ENCODE data around the gene SH3RF3.
"Not testable (repeated sequence)": the region's sequence is repeated elsewhere in the genome, so short reads cannot be mapped to it uniquely, and the experiment has no call there.

Gene SH3RF3

DNA sequence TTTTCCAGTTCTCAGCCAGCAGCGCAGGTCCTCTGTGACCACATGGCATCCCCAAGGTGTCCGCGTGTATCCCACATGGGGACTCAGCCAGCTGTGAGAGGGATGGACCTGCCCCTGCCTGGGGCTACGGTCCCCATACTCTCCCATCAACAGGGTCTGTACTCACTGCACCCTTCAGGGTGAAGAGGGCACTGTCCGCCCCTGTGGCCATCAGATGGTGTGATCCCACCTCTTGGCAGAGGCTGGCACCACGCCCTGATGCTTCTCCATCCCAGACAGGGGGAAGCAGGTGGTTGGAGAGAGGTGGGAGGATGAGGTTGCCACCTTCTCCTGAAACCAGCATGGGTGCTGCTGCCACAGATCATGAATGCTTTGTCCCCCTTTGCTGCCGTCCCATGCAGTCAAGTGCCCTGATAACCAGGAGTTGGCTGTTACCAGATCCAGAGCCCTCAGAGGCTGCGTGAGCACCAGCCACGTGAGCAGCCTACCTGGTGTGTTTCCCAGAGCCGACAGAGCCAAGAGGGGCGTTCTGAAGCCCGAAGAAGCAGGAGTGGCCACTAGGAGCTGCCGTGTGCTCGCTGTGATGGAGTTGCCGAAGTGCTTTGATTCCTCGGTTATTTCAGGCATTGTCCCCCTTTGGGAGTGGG is 93.9 kb downstream of the SH3RF3 start:
- FAIRE-seq = no peak

DNA sequence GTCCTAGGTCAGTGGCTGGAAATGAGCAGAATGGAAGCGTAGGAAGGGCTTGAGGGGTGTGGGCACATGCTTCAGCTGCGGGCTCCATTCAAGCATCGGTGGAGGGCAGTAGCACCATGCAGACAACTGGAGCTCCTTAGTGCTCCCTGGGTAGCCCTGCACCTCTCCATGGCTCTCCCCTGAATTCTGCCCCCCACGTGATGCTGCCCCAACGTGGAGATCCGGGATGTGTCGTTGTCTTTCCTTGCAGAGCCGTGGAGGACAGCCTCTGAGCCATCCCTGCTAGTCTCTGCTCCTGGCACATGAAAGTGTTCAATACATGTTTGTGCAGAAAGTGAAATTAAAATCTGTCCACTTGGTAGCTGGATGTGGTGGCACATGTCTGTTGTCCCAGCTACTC is 94.5 kb downstream of the SH3RF3 start:
- FAIRE-seq = no peak

DNA sequence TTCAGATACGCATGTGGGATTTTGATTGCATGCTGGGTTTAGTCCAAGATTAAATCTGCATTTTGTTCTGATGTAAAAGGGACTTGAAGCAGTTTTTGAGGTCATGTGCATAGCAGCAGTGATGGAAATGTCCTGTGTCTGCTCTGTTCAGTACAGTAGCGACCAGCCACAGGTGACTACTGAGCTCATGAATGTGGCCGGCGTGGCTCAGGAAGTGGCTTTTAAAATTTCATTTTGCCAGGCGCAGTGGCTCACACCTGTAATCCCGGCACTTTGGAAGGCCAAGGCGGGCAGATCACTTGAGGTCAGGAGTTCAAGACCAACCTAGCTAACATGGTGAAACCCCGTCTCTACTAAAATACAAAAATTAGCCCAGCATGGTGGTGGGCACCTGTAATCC is 95.3 kb downstream of the SH3RF3 start:
- not testable (repeated sequence) for FAIRE-seq

DNA sequence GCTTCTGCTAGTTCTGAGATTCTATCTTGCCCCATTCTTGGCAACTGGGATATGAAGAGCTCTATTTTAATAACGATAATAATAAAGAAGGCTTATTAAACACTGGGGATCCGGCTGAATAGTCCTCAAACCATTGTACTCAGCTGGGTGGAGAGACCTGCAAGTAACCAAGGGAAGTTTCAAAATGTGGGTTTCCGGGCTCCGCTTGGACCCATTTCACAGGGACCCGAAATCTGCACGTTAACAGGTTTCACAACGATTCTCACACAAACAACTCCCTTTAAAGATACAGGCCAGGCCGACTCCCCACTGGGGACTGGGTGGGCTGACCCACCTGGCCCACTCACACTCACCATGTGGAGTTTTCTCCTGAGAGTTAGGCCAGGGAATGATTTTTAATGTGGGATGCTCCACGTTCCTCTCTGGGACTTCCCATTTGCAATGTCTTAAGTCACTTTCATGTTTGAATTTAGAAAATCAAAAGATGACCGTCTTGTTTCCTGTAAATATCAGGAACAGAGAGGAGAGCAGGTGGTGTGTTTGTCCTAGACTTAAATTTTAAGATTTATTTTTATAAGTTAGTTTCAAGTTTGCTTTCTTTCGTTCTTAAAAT is 96.3 kb downstream of the SH3RF3 start:
- no peak for FAIRE-seq

DNA sequence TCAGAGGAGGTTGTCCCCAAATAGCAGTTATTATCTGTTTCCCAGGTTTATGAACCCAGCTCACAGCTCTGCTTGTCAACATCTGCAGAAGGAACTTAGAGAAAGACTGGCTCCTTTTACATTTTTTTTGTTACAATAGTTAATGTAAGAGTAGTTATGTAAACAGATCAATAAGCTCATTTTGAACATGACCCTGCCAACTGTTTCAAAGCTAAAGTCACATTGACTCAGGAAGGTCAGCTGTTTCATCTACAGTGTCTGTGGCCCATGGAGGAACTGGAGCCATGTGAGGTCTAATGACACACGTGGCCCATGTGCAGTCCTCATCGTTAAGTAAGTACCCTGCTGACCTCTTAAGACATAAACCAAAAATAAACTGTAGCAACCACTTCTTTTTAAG is 97.1 kb downstream of the SH3RF3 start:
- no peak for FAIRE-seq

DNA sequence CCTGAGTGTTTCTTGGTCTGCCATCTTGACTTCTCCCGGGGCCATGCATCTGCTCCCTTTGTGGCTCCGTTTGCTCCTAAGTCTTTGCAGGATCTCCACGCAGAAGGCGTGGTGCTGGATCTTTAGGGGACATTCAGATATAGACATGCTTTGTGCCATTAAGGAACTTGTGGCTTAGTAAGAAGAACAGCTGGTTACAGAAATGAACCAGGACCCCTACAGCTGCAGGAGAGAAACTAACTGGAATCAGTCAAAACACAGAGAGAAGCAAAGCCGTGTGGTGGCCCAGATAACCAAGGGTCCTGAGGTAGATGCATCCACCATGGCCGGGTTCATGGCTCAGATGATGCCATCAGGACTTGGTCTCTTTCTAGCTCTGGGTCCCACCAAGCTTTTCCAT is 97.6 kb downstream of the SH3RF3 start:
- FAIRE-seq = no peak

DNA sequence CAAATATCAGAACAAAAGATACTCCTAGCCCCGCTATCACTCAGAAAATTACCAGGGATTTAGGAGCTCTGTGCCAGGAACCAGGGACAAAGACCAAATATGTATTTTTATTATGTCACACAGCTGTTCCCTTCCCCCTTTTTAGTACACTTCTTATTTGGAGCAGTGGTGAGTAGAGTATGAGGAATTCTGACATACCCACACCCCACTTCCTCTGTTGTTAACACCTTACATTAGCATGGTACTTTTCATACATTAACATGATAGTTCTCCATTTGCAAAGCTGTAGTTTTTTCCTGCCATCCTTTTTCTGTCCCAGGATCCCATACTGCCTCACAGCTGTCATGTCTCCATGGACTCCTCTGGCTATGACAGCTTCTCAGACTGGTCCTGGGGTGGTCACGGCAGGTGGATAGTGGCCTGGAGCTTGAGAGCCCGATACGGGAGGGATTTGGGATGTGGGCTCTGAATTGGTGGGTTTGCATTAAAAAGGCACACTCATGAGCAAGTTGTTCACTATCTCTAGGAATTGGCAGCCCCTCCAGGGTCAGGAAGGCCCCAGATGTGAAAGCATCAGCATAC is 100.2 kb downstream of the SH3RF3 start:
- no peak for FAIRE-seq

DNA sequence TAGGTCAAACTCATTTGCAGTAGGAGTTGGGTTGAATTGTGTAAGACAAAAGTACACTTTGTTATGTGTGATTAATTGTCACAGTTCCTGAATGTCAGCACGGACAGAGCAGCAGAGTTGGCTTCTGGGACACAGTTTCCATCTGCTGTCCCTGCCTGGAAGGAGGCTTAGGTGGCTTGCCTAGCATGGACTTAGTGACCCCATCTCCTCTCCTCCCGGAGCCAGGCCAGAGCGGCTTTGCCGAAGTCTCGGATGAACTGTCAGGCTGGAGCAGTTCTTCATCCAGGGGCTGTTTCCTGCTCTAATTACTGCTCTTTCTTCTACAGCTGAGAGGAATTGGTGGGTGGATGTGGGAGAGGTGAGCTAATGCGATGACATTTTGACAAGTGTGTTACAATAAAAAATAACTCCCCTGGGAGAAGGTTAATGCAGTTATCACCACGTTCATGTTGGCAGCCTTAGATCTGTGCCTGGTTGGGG is 102.0 kb downstream of the SH3RF3 start:
- no peak for FAIRE-seq

DNA sequence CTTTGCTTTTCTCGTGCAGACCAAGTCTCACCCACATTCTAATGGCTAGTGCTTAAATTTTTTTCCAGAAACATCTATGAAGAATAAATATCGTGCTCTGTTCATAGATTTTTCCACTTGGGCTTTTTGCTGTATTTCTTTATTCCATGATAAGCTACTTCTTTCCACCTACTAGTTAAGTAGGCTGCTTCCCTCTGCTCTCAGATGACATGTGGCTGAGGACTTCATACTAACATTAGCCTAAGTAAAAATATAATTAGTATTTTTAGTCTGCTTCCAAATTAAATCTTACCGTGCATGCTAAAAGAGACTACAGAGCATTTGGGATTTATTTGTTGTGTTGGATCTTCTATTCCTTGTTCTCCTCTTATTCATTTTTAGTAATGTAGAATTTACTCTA is 102.4 kb downstream of the SH3RF3 start:
- FAIRE-seq = no peak

DNA sequence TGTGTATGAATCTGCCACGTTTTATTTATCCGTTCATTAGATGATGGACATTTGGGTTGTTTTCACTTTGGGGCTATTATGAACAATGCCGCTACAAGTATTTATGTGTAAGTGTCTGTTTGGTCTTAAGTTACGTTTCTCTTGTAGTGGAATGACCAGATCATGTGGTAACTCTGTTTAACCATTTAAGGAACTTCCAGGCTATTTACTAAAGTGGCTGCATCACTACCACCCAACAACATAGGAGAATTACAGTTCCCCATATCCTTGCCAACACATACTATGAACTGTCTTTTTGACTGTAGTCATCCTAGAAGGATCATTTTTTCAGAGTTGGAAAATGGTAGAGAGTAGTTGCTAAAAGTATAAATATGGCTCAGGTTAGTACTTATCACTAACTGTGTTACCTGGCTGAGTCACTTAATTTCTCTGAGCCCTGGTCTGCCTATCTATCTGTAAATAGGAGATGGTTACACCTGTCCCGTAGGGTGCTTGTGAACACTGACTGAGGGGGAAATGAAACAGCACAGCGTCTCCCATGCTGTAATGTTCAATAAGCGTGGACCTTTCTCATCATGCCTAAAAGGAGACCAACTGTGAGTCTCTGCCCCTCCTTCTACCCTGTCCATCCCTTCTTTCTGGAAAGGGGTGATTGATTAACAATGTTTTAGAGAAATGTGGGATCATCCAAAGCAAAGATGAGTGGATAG is 103.1 kb downstream of the SH3RF3 start:
- FAIRE-seq = no peak

DNA sequence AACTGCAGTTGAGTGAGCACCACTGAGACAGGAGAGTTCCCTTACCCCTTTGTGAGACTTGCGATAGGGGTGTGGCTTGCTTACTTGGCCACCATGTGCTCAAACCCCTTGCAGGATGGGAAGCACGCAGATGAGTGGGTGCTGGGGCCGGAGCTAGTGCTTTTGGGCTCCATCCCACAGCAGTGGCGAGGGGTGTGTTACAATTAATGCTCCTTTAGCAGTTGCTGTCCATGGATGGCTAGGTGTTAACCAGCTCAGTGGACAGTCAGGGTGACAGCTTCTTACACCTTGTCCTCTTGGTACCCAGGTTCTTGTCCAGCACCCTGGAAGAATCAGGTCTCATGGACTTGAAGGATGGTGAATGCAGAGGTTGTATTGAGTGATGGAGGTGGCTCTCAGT is 103.9 kb downstream of the SH3RF3 start:
- FAIRE-seq = no peak

DNA sequence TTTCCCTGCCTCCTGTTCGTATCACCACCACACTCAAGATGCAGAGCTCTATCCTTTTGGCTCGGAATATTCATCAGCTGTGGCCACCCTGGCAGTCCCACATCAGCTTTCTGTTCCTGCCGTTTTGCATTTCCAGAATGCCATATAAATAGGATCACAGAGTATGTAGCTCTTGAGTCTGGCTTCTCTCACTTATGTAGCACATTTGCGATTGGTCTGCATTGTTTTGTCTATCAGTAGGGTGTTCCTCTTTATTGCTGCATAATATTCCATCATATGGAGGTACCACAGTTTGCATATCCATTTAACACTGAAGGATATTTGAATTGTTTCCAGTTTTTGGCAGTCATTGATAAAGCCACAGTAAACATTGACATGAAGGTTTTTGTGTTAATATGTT is 104.6 kb downstream of the SH3RF3 start:
- no peak for FAIRE-seq

DNA sequence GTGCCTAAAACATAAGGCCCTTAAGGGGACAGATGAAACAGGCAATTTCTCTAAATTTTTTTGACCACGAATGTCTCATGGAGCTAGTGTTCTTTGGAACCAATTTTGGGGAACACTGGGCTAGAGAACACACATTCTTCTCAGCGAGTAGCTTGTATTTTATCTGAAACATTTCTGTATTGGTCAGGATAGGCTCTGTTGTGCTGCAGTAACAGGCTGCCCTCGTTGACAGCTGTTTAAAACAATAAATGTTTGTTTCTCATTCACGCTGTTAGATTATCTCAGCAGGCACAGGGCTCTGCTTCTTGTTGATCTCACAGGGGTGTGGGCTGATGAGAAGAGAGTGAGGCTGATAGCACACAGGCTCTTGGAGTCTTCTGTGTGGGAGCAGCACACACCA is 105.3 kb downstream of the SH3RF3 start:
- no peak for FAIRE-seq

DNA sequence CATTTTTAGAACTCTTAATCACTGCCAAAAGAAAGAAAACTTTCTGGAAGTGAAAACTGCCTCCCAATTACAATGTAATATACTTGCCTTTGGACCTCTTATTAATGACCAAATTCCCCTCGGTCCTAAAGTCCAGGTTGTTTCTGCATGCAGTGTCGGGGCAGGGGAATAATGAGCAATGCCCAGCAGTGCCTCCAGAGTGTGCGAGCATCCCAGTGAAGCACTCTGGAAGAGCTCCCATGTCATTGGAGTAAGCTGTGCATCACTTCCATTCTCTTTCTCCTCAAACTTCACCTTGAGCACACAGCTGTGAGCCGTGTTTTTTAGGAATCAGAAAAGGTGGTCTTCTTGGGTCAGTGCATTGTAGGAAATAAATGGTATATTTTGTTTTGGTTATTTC is 107.1 kb downstream of the SH3RF3 start:
- FAIRE-seq = no peak

DNA sequence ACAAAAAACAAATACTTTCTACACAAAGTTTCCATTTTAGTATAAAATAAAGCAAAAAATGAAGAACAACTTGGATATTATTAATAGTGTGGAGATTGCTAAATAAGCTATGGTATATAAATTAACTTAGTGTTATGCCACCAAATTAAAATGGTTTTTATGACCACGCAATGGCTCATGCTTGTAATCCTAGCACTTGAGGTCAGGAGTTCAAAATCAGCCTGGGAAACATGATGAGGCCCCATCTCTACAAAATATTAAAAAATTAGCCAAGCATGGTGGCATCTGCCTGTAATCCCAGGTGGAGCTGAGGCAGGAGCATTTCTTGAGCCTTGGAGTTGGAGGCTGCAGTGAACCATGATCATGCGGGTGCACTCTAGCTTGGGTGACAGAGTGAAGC is 108.8 kb downstream of the SH3RF3 start:
- no peak for FAIRE-seq

DNA sequence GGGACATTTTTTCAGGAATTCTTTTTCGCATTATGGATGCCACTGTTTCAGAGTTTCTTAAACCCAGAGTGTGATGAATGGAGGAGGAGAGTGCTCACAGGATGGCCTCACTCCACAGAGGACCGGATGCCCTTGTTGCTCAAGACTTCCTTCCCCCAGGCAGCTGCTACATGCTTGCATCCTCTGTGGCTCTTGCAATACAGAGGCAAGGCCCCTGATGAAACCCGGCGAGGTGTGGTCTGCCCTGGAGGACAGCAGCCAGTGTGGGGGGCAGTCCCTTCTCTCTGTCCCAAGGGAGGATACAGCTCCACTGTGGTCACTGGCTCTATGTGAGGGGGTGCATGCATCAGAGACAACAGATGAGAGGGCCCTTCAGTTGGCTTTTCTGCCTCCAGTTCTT is 109.6 kb downstream of the SH3RF3 start:
- no peak for FAIRE-seq

DNA sequence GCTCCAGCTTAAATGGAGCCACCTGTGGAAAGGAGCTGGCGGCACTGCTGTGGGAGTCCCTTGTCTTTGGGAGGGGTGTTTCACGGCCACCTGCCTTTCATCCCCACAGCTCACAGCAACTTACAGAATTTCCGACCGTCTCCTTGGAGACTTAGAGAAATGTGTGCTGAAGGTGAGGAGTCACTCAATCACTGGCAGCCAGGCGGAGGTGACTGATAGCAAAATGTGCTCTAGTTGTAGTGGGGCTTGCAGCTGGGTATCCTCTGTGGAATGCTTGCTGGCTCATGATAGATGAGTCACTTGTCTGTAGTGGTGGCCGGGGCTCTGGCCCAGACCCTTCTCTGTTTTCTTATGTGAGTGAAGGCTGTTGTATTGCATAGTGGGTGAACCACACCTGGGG is 110.7 kb downstream of the SH3RF3 start:
- FAIRE-seq = no peak

DNA sequence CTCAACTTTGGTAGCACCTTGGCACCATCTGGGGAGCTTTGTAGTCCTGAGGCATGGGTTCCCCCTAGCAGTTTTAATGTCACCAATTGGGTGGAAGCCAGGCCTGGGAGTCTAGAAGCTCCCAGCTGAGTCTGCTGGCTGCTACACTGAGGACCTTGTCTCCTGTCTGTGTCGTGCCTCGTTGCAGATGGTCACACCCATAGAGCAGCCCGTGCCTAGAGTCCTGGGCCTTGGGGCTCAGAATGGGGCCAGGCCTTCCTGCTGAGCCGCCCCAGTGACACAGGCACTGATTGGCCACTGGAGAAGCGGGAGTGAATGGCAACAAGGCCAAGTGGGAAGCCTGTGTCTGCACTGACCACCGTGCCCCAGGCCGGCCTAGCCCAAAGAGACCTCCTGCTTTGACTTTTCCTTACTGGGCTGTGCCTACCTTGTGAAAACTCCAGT is 113.2 kb downstream of the SH3RF3 start:
- FAIRE-seq = no peak

DNA sequence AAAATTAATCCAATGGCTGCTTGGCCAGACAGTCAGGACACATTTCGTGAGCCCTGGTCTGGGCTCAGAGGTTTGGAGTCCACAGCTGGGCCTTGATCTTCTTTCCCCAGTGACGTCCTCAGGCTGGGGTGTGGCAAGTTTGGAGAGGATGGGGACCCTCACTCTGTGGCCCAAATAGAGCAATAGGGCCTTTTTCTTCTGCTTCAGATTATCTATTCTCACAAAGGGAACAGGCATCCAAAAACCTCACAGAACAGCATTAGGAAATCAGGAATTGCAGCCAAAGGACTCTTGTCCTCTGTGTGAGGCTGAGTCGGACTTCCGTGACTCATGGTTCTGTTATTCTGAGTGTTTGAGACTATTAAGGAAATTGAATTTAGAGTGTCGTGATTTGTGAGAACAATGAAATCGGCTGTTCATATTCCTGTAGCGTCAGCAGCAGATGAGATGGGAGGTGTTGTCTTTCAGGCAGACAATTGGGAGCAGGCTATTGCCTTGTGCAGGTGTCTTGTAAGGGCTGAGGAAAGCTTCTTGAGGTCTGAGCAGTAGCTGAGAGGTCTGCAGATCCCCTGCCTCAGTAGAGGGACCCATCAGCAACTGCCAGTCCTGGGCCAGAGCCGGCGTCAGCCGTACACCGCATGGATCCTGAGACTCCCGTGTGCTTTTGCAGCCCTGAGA is 113.8 kb downstream of the SH3RF3 start:
- no peak for FAIRE-seq

DNA sequence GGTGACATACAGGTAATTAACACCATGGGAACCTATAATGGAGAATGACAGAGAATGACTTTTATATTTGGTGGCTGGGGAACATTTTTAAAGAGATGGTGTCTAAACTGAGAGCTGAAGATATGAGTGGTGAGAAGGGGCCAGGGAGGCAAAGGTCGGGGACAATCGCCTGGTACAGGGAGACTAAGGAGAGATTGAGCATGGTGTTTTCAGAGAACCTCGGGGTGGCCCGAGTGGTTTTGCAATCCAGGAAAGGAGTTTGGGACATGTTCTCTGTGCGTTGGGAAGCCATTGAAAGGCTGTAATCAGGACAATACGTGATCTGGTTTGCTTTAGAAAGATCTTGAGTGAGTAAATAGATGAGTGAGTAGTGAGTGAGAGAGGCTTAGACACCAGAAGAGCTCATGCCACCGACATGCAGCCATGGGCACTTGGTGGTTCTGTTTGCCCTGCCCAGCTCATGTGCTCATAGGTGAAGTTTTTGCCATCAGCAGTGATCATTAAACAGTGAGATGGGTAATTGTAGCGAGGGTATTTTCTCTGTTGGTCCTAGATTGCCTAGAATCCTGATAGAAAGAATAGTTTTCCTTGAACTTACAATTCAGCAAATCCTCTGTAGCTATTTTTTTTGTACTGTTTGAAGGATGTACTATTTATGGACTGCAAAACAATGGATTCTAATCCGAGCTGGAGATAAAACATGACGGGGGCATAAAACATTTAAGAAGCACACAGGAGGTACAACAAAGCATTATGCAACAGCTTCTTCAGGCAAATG is 114.7 kb downstream of the SH3RF3 start:
- FAIRE-seq = no peak

DNA sequence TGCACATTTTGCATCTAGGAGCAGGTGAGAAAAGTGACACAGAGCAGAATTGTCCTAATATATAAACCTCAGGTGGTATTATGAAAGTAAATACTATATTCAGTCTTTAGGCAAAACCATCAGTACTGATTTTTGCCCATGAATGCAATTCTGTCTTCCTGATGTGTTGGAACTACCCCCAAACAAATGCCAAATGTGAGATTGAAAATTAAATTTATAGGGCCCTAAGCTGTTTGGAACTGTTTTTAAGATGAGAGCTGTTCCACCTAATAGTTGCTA is 115.2 kb downstream of the SH3RF3 start:
- FAIRE-seq = no peak

DNA sequence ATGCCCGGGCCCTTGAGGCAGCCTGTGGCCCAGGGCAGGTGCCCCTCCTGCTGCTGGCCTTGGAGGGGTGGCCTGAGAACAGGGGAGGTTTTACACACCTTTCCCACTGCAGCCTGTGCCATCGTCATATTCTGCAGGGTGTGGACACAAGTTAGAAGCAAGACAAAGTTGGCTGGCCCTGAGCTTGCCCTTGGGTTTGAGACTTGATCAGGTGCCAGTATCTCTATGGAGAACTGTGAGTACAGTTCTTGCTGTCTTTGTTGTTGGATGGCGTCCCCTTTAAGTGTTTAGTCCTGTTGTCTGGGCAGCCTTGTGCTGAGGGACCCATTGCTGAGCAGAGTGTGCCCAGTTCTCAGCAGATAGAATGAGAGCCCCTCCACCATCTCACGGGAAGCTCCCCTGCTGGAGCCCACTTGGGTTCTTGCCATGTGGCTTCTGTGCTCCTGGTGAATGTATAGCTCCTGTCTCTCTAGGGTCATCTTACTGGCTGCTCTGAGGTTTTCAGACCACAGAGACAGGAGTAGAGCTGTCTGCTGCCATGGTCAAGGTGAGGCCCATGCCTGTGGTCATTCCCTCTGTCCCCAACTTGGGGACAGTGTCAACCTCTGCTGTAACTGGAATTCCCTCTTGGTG is 115.9 kb downstream of the SH3RF3 start:
- no peak for FAIRE-seq
